ENCODE data around the gene HIPK3.

DNA sequence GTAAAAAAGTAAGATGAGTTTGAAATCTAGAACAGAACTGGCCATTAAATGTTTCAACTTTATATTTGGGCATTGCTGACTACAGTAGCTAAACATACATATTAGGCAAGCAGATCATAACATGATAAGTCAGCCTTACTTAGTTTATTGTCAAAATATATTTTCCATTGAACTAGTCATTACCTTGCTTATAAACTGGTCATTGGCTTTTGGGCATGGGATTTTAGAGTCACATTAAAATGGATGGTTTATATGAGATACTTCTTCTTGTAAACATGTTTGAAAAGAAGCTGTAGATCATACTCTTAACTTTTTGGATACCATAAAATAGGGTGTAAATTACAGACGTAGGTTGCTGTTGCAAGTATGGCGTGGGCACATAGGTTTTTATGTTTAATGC lies 2.7 kb downstream of the HIPK3 start:
- TF ChIP-seq POLR2AphosphoS5 (IDR thresholded peaks at IDR 0.05; ENCODE audit: low read depth, low read length), result no peak
- TF ChIP-seq, protein P1, sequence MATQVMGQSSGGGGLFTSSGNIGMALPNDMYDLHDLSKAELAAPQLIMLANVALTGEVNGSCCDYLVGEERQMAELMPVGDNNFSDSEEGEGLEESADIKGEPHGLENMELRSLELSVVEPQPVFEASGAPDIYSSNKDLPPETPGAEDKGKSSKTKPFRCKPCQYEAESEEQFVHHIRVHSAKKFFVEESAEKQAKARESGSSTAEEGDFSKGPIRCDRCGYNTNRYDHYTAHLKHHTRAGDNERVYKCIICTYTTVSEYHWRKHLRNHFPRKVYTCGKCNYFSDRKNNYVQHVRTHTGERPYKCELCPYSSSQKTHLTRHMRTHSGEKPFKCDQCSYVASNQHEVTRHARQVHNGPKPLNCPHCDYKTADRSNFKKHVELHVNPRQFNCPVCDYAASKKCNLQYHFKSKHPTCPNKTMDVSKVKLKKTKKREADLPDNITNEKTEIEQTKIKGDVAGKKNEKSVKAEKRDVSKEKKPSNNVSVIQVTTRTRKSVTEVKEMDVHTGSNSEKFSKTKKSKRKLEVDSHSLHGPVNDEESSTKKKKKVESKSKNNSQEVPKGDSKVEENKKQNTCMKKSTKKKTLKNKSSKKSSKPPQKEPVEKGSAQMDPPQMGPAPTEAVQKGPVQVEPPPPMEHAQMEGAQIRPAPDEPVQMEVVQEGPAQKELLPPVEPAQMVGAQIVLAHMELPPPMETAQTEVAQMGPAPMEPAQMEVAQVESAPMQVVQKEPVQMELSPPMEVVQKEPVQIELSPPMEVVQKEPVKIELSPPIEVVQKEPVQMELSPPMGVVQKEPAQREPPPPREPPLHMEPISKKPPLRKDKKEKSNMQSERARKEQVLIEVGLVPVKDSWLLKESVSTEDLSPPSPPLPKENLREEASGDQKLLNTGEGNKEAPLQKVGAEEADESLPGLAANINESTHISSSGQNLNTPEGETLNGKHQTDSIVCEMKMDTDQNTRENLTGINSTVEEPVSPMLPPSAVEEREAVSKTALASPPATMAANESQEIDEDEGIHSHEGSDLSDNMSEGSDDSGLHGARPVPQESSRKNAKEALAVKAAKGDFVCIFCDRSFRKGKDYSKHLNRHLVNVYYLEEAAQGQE (IDR thresholded peaks at IDR 0.05; ENCODE audit: insufficient read depth in 1 of 2, low read depth in 2 of 2, low read length in 2 of 2), result no peak
